ENCODE data around the gene TLCD3B.
"Not testable (repeated sequence)": the region's sequence is repeated elsewhere in the genome, so short reads cannot be mapped to it uniquely, and the experiment has no call there.

TLCD3B gene

DNA sequence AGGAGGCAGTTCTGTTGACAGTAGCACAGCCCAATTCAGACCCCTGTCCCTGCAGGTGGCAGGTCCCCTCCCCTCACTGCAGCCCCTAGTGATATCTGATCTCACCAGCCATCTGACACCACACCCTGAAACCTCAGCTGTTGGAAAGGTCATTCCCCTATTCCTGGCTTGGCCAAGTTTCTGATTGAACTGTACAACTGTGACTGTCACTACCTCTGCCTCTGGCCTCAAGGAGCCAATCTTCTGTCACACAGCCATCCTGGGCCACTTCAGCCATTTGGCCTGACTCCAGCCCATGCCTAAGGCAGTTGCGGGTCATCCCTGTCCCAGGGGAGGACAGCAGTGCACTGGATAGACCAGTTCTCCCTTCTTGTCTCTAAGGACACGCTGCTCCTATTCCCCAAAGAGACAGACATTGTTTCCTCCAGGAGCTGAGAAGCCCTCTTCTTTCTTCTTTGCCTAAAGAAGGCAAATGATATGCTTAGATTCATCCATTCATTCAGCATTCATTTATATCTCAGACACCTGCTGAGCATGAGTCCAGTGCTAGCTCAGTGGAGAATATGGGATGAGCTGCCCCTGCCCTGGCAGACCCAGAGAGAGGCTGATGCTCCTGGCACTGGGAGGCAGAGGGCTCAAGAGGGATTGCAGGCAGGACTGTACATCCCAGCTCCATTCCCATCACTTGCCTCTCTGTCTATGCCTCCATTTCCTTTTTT lies 29.9 kb upstream of the TLCD3B start:
- no peak for DNase-seq (ENCODE audit: low spot score)

DNA sequence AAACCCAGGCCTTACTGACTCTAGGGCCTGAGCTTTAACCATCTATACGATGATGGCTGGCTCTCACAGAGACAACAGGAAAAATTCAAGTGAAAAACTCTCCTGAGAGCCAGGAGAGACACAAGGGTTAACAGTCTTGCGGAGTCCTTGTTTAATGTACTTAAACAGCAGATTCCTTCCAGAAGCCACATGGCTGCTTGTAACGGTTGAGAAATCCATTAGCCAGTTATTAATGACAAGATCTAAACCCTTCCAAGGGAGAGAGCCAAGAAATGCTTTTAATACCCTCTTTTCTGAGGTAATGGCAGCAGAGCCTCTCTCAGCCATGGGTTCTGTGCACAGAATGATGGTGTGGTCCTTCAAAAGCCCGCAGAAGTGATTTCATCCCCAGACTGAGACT lies 29.3 kb upstream of the TLCD3B start:
- no peak for DNase-seq (ENCODE audit: low spot score)

DNA sequence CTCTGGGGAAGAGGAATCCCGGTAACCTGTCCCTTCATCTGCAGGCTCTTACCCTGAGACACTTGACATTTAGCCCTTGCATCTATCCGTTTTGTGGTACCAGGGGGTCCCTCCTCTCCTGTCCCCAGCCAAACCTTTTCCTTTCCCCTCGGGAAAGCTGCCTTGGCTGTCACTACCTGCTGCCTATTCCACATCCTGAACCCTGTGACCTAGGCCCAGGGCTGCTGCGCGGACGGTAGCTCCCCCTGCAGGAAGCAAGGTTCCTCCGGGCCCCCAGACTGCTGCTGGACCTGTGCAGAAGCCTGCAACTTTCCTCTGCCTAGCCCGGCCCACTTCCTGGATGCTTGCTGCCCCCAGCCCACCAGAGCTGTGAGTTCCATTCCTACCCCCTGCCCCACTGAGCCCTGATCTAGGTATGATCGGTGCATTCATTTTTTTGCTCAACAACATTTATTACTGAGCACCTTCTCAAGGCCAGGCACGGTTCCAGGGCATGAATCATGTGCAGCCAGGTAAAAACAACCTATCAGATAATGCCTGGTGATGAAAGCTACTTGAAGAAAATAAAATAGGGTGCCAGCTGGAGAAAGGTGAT lies 24.0 kb upstream of the TLCD3B start:
- no peak for DNase-seq (ENCODE audit: low spot score)

DNA sequence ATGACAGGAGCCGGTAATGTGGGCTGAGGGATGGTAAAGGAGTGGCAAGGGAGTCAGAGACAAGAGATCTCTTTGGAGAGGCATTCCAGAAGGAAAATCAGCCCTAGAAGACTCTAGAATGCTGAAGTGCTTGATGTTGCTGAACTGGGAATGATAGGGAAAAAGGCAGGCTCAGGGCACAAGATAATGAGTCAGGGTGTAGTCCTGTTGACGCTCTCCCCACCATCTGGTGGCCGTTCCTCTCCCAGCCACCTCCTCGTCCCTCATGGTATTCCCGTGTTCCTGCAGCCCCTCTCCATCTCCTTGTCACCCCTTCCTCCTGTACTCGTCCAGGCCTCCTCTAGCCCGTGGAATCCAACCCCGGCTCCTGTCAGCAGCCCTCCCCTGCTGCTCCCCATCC lies 23.4 kb upstream of the TLCD3B start:
- DNase-seq (ENCODE audit: low spot score), result no peak

DNA sequence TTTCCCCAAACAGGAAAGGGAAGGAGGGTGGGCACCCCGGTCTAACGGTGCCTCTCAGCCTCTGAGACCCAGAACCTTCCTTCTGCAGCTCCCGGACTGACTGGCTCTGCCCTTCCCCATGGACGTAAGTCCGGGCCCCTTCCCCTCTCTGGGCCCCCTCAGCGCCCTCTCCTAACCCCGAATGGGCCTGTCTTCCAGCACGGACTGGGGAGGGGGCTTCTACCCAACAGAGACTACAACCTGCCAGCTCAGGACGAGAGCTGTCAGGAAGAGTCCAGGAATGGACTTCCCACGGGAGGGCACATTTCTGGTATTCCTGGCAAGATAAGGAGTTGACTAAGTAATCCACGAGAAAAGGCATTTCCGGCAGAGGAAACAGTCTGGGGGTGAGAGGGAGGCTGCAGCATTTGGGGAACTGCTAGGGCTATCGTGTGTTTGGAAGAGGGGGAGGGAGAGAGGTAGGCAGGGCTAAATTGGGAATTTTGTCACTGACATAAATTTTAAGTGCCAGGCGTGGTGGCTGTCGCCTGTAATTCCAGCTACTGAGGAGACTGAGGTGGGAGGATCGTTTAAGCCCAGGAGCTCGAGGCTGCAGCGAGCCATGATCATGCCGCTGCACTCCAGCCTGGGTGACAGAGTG lies 22.4 kb upstream of the TLCD3B start:
- peak; percentile 17 for DNase-seq (ENCODE audit: low spot score)

DNA sequence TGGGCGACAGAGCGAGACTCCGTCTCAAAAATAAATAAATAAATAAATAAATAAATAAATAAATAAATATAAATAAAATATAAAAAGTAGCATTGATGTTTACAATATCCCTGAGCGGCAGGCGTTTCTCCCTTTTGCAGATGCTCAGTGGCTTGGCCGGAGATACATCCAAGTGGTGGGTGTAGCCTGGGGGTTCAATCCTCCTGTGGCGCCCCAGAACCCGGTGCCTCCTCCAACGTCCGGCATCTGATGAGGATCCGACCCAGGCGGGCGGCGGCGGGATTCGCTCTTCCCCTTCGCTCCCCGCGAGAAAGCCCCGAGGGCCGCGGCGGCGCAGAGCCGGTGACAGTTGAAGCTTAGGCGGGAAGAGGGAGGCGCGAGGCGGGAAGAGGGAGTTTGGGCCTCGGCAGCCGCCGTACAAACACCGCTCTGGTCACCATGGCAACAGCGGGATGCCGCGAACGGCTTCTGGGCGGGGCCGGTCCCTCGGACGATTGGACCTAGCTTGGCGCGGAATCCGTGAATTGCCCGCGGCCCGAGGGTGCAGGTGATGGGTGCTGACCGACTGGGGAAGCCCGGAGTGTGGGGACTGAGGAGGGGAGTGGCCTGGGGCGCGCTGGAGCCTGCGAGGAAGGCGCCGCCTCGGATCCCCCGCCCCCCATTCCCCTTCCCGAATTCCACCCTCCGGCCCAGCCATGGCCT lies 21.8 kb upstream of the TLCD3B start:
- peak; percentile 85 for DNase-seq (ENCODE audit: low spot score)

DNA sequence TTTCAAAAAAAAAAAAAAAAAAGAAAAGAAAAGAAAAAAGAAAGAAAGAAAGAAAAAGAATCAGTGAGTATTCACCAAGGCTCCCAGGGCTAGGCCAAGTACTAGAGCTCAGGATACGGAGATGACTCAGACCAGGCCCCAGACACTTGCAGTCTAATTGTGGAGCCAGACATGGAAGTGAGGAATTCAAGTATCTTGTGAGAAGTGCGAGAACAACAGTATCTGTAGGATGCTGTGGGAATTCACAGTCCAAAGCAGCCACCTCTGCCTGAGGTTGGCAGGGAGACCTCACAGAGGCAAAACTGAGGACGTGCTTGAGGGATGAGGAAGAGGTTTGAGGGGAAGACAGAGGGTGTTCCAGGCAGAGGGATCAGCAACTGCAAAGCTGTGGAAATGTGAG lies 20.4 kb upstream of the TLCD3B start:
- DNase-seq (ENCODE audit: low spot score), result no peak

DNA sequence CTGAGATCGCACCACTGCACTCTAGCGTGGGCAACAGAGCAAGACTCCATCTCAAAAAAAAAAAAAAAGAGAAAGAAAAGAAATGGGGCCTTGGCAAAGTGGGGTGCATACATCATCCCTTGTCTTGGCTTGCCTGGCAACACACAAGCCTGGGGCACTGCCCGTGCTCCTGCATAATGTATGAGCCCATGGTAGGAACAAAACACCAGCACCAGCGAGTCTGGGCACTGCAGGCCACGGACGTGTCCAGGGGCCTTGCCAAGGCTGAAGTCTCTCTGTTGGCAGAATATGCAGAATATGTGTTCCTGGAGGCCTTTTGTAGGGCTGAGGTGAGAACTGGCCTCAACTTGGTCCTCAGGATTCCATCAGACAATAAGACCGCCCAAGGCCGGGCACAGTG lies 18.8 kb upstream of the TLCD3B start:
- no peak for DNase-seq (ENCODE audit: low spot score)

DNA sequence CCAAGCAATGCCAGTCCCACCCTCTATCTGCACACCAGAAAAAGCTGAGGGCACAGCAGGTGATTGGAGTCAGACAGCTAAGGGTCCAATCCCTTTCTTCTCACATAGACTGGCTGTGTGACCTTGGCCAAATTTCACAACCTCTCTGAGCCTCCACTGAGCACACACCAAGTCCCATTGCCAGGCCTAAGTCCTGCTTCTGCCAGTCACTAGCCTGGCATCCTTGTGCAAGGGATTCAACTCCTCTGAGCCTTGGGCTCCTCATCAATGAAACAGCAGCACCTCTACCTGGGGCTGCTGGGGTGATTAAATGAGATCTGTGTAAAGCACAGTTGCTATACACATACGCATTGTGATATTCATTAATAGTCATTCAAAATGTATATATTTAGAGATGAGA lies 15.5 kb upstream of the TLCD3B start:
- DNase-seq (ENCODE audit: low spot score), result no peak

DNA sequence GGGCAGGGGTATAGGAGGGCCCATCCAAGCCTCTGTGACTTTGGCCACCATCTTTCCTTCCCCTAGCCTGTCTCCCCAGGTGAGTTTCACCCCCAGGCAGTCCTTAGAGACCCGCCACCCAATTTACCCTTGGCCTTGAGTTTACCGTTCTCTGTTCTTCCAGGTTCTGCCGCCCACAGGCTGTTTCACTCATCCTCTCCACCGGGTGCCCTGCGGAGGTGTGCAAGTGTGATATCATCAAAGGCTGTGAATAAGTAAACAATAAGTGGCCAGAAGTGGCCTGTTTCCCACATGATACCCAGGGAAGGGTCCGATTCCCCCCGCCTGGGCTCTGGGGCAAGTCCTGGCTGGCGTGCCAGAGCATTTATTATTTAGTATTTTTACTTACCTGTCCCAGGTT lies 15.1 kb upstream of the TLCD3B start:
- no peak for DNase-seq (ENCODE audit: low spot score)

DNA sequence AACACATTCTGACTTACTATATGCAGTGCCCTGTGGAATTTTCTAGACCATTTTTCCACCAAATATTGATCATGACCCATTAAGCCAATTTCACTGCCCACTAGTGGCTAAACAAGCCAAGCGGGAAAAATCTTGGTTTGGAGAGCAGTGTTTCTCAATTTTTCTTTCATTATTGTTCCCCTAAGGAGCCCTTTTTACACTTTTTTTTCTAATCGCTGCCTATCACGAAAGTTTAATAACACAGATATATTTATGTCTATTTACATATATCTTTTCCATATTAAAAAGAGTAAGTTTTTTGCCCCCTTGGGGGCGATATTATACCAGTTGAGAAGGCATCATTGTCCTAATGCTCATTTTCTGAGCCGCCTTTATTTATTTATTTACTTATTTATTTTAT lies 10.8 kb upstream of the TLCD3B start:
- DNase-seq (ENCODE audit: low spot score), result no peak

DNA sequence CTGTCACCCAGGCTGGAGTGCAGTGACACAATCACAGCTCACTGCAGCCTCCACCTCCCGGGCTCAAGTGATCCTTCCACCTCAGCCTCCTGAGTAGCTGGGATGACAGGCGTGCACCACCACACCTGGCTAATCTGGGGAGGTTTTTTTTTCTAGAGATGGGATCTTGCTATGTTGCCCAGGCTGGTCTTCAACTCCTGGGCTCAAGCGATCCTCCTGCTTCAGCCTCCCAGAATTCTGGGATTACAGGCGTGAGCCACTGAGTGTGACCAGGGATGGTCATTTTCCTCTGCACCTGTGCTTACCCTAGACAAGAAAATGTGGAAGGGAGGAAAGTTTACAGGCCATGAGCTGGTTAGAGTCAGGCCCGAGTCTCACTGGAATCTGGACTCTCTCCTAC lies 9.6 kb upstream of the TLCD3B start:
- DNase-seq (ENCODE audit: low spot score), result not testable (repeated sequence)

DNA sequence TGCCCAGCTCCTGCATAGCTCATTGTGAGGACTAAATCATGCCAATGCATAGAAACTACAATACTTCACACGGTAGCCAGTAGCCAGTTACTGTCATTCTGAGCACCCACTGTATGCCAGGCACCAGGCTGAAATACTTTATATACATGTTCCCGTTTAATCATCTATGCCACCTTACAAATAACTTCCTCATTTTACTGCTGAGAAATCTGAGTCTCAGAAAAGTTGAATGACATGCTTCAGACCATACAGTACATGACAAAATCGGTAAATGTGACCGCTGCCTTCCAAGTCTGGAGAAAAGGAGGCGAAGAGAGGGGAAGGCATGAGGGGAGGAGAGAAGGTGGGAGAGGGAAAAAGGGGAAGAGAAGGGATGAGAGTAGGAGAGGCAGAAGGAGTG lies 9.2 kb upstream of the TLCD3B start:
- DNase-seq (ENCODE audit: low spot score), result no peak

DNA sequence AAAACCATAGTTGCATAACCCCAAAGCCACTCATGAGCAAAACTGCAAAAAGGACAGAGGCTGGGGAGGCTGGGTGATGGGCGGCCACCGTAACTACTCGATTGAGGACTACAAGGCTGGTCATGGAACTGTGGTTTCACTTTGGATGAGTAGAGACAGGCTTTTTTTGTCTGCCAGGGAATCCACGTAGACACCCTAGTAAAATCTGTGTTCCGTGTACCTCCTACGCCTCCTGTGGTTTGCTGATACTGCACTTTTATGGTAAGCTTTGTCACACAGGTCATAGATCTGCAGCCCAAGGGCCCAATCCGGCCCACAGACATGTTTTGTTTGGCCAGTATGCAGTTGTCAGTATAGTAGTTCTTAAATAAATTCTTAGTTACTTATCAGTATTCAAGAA lies 2.2 kb upstream of the TLCD3B start:
- DNase-seq (ENCODE audit: low spot score), result no peak

DNA sequence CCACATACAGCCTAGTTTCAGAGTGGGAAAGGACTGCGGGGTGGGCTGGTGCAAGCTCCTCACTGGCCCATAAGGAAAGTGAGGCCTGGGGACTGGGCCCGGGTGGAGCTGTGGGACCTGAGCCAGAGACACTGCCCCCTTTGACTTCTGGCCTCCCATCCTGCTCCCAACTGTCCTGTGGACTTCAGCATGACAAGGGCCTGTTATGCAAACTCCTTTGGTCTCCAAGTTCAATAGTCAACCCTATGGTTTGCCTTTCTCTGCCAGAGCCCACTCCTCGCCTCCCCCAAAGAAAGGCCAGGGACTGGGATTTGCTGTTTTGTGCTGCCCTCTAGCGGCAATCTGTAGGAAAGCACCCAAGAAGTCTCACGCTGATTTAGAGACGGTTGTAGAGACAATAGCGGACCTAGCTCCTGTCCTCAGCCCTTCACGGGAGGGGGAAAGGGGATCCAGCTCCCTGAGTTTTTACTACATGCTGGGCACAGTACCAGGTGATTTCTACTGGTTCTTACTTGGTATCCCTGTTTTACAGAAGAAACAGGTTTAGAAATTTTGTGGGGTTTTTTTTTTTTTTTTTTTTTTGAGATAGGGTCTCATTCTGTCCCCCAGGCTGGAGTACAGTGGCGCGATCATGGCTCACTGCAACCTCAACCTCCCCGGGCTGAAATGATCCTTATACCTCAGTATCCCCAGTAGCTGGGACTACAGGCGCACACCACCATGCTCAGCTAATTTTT lies 1.2 kb upstream of the TLCD3B start:
- peak; percentile 66 for DNase-seq (ENCODE audit: low spot score)

DNA sequence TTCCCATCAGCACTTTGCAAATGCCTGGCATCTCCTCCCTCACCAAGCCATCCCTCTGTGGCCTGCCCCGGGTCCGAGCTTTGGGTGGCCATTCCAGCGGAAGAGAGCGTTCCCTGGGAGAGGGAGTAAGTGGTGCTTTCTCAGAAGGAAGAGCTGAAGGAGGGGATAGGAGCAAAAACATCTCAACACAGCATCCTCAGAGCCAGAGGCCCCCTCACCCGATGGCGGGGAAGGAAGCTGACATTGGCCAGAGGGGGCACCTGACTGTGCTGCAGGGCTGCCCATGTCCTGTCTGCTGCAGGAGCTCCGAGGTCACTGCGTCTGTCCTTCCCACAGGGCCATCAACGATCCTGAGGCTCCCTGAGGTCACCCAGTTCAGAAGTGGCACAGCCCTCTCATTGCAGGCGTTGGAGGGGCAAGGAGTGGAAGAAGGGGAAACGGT lies 427 bp upstream of the TLCD3B start:
- DNase-seq (ENCODE audit: low spot score), result no peak

DNA sequence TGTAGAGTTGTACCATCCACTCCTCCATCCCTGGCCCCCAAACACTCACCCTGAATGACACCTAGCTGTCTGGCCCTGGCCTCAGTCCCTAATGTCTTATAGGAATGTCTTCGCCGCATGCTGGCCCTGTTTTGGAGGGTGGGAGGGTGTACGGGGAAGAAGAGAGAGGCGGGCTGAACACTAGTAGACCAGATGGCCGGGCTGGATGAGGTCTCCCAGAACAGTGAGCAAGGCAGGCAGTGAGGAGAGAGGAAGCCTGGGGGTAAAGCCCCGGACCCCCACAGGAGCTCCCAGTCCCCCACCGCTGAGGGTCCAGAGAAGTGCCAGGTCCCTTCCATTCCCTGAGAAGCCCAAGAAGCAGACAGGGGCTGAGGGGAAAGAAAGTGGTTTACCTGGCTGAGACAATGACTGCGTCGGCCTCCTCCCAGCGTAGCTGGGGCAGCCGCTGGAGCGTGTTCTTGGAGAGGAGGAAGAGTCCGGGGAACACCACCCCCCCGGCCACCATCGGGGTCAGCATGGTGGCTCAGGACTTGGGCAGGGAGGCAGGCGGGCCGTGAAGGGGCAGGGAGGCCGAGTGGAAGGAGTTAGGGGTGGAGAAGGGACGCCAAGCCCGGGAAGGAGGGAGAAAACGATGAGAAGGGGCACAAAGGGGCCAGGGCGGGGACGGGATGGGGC lies 923 bp downstream of the TLCD3B start:
- no peak for DNase-seq (ENCODE audit: low spot score)

DNA sequence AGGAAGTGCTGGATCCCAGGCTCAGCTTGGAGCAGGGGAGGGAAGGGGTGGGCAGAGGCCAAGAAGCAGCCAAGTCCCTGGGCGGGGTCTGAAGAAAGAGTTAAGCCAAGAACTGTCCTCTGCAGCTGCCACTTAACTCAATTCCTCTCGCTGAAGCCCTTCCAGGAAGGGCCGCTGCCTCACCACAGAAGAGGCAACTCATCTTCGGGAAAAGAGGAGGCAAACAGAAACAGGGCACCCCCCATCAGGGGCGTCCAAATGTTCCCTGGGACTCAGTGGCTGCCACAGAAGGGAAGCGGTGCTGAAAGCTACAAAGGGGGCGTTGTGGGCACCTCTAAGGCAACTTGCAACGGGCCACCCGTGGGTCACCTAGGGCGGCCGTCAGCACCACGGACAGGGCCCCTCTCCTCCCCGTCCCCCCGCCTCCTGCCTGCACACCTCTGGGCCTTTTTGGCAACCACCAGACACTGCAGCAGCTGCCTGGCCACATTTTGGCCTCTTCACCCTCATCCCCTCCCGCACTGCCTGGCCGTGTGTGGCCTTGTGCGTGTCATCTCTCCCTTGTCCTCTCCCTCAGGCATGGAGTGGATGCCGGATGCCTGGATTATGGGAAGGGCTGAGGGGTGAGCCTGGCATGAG lies 2.5 kb downstream of the TLCD3B start:
- no peak for DNase-seq (ENCODE audit: low spot score)

DNA sequence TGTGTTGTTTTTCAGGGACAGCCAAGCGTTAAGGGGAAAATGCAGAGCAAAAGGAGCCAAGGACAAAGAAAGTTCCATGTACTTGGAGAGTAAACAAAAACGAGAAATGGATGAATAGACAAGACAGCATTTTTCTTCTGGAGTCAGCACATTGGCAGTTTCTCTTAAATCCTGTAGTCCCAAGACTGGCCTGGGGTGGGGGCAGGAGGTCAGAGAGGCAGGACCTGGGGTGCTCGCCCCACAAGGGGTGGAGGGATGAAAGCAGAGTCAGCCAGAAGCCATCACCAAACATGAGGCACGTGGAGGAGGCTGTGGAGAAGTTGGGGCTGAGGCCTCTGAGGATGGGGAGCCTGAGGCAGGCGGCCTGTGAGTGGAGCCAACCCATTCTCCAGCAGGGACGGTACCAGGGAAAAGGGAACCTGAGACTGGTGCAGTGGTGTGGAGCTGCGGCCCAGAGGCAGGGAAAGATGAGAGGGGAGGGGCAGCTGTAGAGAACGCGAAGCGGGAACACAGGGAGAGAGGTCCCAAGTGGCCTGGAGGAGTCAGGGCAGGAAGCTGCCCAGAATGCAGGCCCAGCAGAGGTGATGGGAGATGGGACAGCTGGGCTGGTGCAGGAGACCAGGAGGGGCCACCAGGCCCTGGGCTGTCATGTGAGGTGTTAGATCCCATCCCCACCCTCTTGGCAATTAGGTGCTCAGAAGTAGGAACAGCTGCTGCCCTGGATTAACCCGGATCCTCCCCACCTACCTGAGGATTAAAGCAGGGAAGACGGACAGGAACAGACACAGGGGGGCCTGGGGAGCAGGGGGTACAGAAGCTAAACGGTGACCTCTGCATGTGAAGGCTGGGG lies 3.3 kb downstream of the TLCD3B start:
- no peak for DNase-seq (ENCODE audit: low spot score)

DNA sequence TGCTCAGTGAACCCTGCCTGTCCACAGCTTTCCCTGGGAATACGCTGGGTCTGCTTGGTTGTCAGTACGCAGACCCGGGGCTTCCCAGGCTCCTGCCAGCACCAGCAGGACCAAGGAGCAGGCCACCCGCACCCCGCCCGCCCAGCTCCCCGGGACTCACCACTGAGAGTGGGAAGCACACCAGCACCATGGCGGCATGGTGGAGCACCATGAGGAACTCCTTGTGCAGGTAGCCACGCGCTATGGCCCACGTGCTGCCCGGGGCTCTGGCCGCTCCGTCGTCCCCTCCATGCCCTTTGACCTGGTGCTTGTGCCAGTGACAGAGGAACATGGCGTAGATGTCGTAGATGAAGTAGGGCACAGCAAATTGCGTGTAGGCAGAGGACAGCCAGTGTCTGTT lies 4.6 kb downstream of the TLCD3B start:
- DNase-seq (ENCODE audit: low spot score), result no peak
